T1000 (cell line): Measurements from ENCODE around the gene CELF4.

Experiments
- DNase-seq: peaks from one replicate; lab custom pipeline; 2025; ENCODE audit warnings: mixed read lengths; lab: John Stamatoyannopoulos, UW

Gene CELF4

GRCh38 chr18:37494406-37494805 lies 71.2 kb downstream of the CELF4 start:
- no peak for DNase-seq

DNA sequence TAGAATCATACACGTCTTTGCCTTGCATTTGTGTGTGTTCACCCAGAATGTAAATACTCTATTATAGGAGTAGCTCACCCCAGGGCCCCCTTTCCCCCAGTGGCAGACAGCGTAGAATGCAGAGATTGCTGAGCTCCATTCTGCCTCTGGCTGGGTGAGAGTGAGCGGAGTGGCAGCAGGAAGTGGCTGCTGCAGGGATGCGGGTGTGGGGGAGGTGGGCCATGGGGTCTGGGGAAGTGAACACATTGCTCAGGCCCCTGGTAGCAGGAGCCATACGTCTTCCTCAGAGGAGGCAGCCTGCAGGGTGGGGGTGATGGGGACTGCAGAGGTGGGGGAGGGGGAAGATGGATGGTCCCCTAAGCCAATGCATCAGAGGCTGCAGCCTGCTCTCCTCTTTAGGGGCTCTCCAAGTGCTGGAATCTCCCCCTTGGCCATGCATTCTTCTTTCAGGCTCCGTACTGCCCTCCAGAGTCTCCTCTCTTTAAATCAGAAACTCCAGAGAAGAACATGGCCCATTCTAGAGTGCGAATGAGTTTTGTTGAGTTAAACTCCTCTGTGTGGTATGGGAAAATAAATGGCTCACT lies 72.2 kb downstream of the CELF4 start:
- no peak for DNase-seq

GRCh38 chr18:37492952-37493351 lies 72.6 kb downstream of the CELF4 start:
- no peak for DNase-seq

DNA sequence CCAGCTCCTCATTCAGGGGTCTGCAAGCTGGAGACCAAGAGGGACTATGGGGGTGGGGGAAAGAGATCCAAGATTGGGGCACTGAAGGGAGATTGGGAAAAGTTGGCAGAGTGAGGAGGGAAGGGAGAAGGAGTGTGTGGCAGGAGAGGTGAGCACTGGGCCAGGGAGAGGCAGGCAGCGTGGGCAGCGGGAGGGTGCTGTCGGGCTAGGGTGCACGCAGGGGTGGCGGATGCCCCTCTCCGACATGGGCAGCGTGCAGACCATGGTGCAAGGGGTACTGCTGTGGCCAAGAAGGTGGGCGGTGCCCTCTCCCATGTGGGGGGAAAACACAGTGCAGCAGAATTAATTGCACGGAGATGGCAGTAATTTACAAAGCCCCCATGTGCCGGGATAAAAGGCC lies 74.1 kb downstream of the CELF4 start:
- no peak for DNase-seq

- no peak for DNase-seq
These were observed 75.6 kb downstream of the CELF4 start for GRCh38 chr18:37489998-37490397.

DNA sequence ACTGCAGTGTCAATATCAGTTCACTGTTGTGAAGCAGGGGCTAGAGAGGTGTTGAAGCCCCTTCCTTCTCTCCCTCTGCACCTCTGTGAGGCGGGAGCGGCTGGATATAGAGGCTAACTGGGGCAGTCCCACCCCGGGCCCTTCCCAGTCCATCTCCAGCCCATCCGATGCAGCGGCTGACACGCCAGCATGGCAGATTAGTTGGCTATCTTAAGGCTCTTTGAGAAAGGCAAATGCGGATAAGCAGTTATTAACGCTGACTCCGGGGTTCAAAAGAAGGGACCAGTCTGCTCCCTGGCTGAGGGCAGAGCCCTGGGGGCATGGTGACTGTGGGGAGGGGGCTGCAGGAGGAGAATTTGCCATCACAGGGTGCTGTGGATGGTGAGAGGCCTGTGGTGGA lies 76.6 kb downstream of the CELF4 start:
- no peak for DNase-seq

DNA sequence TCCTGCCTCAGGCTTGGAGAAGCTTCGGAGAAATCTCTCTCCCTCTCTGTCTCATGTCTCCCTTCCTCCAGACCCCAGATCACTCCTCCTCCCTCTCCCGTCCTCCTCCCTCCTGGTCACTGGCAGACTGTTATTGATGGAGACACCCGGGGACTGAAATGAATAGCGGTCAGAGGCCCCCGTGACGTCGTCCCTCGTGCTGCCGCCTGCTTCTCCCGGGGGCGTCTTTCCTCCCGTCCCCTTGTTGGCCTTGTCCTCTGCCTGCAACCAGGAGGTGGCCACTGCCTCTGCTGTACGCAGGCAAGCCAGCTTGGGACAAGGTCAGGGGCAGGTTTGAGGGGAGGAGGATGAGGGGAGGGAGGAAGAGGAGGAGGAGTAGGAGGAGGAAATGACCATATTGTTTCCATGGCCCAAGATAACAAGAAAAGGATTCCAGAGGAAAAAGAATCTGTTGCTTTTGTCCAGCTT lies 78.2 kb downstream of the CELF4 start:
- DNase-seq, result no peak

DNA sequence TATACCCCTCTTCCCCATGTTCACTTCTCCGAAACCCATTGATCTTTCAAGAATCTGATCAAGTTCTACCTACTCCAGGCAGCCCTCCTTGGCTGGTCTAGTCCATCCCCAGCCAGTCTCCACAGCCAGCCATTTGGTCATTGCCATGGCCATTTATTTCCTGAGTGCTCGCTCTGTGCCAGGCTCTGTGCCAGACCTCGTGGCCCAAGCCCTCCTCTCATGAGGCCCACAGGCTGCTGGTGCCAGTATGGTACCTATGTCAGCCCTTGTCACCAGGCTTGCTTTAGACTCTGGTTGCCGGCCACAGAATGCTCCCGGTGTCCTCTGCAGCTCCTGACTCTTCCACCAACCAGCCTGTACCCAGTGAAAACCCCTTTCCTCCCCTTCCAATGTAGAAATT lies 78.8 kb downstream of the CELF4 start:
- no peak for DNase-seq

GRCh38 chr18:37484983-37485834 lies 80.4 kb downstream of the CELF4 start:
- DNase-seq, result no peak

DNA sequence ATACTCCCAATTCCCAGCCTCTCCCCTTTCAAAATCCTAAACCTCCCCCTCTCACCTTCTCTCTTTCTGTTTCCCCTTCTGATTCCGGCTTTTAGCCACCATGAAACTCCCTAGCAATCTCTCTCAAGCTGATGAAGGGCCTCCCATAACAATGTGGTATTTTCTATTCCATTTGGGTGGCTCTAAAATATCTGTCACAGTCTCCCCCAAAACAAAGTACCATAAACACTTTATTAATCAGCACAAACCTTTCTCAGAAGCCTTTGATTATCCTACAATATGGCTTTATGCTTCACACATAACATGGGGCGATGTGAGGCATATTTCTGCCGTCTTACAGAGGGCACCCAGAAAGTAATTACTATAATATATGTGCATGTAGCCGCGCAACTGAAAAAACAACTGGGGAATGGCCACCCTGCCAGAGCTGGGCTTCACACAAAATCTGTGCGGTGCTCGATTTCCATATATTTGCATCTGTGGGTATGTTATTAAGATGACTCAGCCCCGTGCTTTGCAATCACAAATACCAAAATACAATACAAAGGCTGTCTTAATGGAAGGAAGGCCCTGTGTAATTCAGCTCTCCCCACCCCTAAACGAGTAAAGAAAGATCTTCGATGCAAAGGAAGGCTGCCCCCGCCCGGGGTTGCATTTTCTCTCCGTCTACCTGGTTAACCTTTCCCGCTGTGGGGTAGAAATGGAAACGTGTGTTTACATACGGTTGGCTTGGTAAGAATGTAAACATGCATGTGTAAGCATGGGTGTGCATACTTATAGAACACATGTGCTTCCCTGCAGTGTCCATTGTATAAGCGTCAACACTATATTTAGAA lies 81.4 kb downstream of the CELF4 start:
- no peak for DNase-seq

- no peak for DNase-seq
These were observed 82.2 kb downstream of the CELF4 start for GRCh38 chr18:37483221-37483971.

- no peak for DNase-seq
These were observed 83.2 kb downstream of the CELF4 start for GRCh38 chr18:37482433-37482832.

- DNase-seq, result no peak
These were observed 83.6 kb downstream of the CELF4 start for GRCh38 chr18:37482002-37482401.

- no peak for DNase-seq
These were observed 84.1 kb downstream of the CELF4 start for GRCh38 chr18:37481491-37481890.

GRCh38 chr18:37481072-37481471 lies 84.5 kb downstream of the CELF4 start:
- no peak for DNase-seq

GRCh38 chr18:37476611-37477295 lies 88.8 kb downstream of the CELF4 start:
- no peak for DNase-seq

DNA sequence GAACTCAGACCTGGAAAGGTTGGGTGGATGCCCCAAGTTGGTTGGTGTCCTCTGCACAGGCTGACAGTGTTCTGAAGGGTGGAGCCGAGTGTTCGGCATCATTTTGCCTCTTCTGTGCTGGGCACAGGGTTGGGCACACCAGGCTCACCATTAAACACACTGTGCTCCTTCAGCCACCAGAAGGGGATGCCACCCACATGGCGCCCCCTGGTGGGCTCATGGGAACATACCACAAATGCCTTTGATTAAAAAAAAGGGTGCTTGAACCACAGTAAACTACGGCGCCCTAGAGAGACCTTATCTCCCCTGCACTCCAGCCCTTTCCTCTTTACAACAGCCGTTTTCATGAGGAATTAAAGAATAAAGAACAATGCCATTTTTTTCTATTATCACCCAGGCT lies 89.4 kb downstream of the CELF4 start:
- DNase-seq, result no peak

- no peak for DNase-seq
These were observed 92.3 kb downstream of the CELF4 start for GRCh38 chr18:37473195-37473840.

DNA sequence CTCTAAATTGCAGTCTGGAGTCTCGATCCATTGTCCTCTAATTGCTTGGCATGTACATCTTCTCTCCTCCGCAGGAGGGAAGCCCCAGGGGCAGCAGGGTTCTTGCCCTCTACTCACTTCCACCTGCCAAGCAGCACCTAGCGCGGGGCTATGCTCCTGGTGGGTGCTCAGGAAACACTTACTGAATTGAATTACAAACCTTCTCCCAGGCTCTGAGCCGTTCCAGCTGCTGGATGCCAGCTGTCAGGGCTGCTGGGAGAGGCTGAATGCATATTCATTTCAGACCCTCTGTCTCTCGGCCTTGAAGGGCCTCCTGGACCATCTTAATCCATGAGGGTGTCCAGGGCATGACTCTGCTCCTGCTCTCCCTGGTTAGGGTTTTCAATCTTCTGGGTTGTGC lies 94.0 kb downstream of the CELF4 start:
- no peak for DNase-seq

GRCh38 chr18:37470986-37471385 lies 94.6 kb downstream of the CELF4 start:
- DNase-seq, result no peak
